ENCODE data around the gene NT5DC3. TPM values are rescaled to one million over a fixed set of nuclear protein-coding genes. Genes with fewer than 3 reads are reported as not detected.
"Not testable (repeated sequence)": the region's sequence is repeated elsewhere in the genome, so short reads cannot be mapped to it uniquely, and the experiment has no call there.

The NT5DC3 gene
- total and polyA plus RNA-seq, 9 of the 15 experiments (the other 6 are each of a cell fraction or from before 2014, with no cell fraction given): 6.3 to 33.5 (median 24.5) TPM

- TF ChIP-seq, protein P1, sequence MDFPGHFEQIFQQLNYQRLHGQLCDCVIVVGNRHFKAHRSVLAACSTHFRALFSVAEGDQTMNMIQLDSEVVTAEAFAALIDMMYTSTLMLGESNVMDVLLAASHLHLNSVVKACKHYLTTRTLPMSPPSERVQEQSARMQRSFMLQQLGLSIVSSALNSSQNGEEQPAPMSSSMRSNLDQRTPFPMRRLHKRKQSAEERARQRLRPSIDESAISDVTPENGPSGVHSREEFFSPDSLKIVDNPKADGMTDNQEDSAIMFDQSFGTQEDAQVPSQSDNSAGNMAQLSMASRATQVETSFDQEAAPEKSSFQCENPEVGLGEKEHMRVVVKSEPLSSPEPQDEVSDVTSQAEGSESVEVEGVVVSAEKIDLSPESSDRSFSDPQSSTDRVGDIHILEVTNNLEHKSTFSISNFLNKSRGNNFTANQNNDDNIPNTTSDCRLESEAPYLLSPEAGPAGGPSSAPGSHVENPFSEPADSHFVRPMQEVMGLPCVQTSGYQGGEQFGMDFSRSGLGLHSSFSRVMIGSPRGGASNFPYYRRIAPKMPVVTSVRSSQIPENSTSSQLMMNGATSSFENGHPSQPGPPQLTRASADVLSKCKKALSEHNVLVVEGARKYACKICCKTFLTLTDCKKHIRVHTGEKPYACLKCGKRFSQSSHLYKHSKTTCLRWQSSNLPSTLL (IDR thresholded peaks at IDR 0.05): no peak
Observed at GRCh38 chr12:103810111-103810510, 30.9 kb downstream of the NT5DC3 start (continued).

DNA sequence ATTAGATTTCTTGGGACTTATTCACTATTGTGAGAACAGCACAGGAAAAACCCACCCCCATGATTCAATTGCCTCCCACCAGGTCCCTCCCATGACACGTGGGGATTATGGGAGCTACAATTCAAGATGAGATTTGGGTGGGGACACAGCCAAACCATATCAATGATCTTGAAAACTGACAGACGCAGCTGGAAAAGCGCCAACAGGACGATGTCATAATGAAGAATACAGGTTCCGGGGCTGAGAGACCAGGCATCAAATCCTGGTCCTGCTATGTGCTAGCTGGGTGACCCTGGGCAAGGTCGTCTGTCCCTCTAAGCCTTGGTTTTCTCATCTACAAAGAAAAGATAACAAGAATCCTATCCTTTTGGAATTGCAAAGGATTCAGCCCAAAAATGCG, 31.4 kb downstream of the NT5DC3 start:
- H3K4me2 ChIP-seq (ENCODE audit: insufficient read depth, low read length): peak overlapping the region; percentile 44; the same call in 1 of the 2 replicates
- POLR2A ChIA-PET: interaction anchor here (0.7 kb wide), 1 partner anchor 8 kb away, joined by 4 read pairs; no protein-coding TSS in a partner anchor
- H3K9me1 ChIP-seq (ENCODE audit: control insufficient read depth, insufficient read depth, low read length); H3K9me3 ChIP-seq (replicated peaks; ENCODE audit: control insufficient read depth, insufficient read depth, low read depth, low read length); FAIRE-seq; CTCF ChIA-PET (ENCODE audit: low intra/inter-chr PET ratio); BruUV-seq (replicated peaks); H3K9ac ChIP-seq (ENCODE audit: insufficient read depth in 1 of 2, low read depth in 2 of 2, low read length in 2 of 2); ATAC-seq; H2AFZ ChIP-seq (ENCODE audit: low read depth, low read length); H3K27me3 ChIP-seq (ENCODE audit: control insufficient read depth in 2 of 2, insufficient read depth in 2 of 2, low read length in 2 of 2); H3K4me3 ChIP-seq: not testable (repeated sequence)
- 34% methylated on average over 7 of the region's 7 CpGs for WGBS (ENCODE audit: insufficient coverage, low coverage, missing lambda C conversion rate)
- peak; percentile 90 for TF ChIP-seq NFIC (IDR thresholded peaks at IDR 0.05)
- TF ChIP-seq, protein P2, sequence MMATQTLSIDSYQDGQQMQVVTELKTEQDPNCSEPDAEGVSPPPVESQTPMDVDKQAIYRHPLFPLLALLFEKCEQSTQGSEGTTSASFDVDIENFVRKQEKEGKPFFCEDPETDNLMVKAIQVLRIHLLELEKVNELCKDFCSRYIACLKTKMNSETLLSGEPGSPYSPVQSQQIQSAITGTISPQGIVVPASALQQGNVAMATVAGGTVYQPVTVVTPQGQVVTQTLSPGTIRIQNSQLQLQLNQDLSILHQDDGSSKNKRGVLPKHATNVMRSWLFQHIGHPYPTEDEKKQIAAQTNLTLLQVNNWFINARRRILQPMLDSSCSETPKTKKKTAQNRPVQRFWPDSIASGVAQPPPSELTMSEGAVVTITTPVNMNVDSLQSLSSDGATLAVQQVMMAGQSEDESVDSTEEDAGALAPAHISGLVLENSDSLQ (IDR thresholded peaks at IDR 0.05): 0 out of 2 replicates have a peak, but pooled peaks have one; percentile 38
- peak; percentile 38; the same call in 1 of the 2 replicates for TF ChIP-seq ATF7 (IDR thresholded peaks at IDR 0.05)
- 0 out of 2 replicates have a peak, but pooled peaks have one; percentile 19 for TF ChIP-seq CC2D1A (IDR thresholded peaks at IDR 0.05)
- TF ChIP-seq, protein P3, sequence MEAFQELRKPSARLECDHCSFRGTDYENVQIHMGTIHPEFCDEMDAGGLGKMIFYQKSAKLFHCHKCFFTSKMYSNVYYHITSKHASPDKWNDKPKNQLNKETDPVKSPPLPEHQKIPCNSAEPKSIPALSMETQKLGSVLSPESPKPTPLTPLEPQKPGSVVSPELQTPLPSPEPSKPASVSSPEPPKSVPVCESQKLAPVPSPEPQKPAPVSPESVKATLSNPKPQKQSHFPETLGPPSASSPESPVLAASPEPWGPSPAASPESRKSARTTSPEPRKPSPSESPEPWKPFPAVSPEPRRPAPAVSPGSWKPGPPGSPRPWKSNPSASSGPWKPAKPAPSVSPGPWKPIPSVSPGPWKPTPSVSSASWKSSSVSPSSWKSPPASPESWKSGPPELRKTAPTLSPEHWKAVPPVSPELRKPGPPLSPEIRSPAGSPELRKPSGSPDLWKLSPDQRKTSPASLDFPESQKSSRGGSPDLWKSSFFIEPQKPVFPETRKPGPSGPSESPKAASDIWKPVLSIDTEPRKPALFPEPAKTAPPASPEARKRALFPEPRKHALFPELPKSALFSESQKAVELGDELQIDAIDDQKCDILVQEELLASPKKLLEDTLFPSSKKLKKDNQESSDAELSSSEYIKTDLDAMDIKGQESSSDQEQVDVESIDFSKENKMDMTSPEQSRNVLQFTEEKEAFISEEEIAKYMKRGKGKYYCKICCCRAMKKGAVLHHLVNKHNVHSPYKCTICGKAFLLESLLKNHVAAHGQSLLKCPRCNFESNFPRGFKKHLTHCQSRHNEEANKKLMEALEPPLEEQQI (IDR thresholded peaks at IDR 0.05): peak; percentile 22; the same call in 1 of the 2 replicates
- TF ChIP-seq MEIS2 (IDR thresholded peaks at IDR 0.05; ENCODE audit: partially characterized antibody): peak; percentile 36
- 0 out of 2 replicates have a peak, but pooled peaks have one; percentile 10 for TF ChIP-seq FOSL1 (tag; conservative IDR thresholded peaks at IDR 0.05)
- H3K4me1 ChIP-seq (replicated peaks in 1 of 2; ENCODE audit: control insufficient read depth in 2 of 2, insufficient read depth in 2 of 2, low read length in 2 of 2): peaks cover 26 to 56% of the 10 kb centered on the region in 2 experiments
- peaks cover 12% of the 10 kb centered on the region; the same call in 1 of the 2 replicates for H4K20me1 ChIP-seq (replicated peaks; ENCODE audit: control insufficient read depth, insufficient read depth, low read length)
- H3K36me3 ChIP-seq (ENCODE audit: control insufficient read depth, insufficient read depth, low read length): peaks cover 85% of the 10 kb centered on the region
- peaks cover 65% of the 10 kb centered on the region for H3K79me2 ChIP-seq (ENCODE audit: control insufficient read depth, insufficient read depth, low read length)
- intact Hi-C loops (cut with micrococcal nuclease) (loop anchor here (2.0 kb wide), 1 partner anchor 31 kb away; the partner anchor contains the start of gene NT5DC3), in situ Hi-C loops (cut with MboI) (loop anchor here (10.0 kb wide), 1 partner anchor 1695 kb away; no protein-coding TSS in a partner anchor)
- peak in 1 of 4 experiments; percentile 58 for DNase-seq (ENCODE audit: extremely low read depth in 1 of 4, low spot score in 3 of 4)
- H3K27ac ChIP-seq (ENCODE audit: extremely low read depth, low read depth, low read length): peak overlapping the region; percentile 69; the same call in 2 of the 3 replicates
